HepG2 (cell line): ENCODE data around the gene PLEKHO1. TPM values are rescaled to one million over a fixed set of nuclear protein-coding genes. Genes with fewer than 3 reads are reported as not detected.
A peak's percentile ranks its signal among the peaks of the same experiment; 100 is the strongest.

ENCODE experiments used
- ASH2L ChIP-seq: fragments of 300-600, 200-600 bp; sonication (generic); IDR thresholded peaks from 2 replicates; pipeline ENCODE4 v1.7.0; 2017; ENCODE audit warnings: low read depth, mild to moderate bottlenecking, moderate library complexity, mixed read lengths, low read length; ENCODE audit not compliant: insufficient read length
- ATF6 ChIP-seq: sonication (generic); formaldehyde crosslinking; conservative IDR thresholded peaks from 2 replicates; pipeline ENCODE4 v1.4.0; 2020; ENCODE audit warnings: missing genetic modification reagents
- FOSL2 ChIP-seq: sonication (generic); formaldehyde crosslinking; IDR thresholded peaks from 2 replicates; pipeline ENCODE4 v1.4.0; 2020; ENCODE audit warnings: missing genetic modification reagents
- GABPB1 ChIP-seq: IDR thresholded peaks from 2 replicates; pipeline ENCODE4 v1.6.1; 2016; ENCODE audit warnings: mild to moderate bottlenecking, missing genetic modification reagents, moderate library complexity, missing compliant biosample characterization
- HES4 ChIP-seq: sonication (generic); formaldehyde crosslinking; IDR thresholded peaks from 2 replicates; pipeline ENCODE4 v1.9.0; 2021; ENCODE audit warnings: mild to moderate bottlenecking, missing genetic modification reagents, borderline replicate concordance
- HHEX ChIP-seq: IDR thresholded peaks from 2 replicates; pipeline ENCODE4 v1.6.1; 2016; ENCODE audit warnings: control low read depth
- HNF1A ChIP-seq, 2 experiments: sonication (generic) in 1 of 2; formaldehyde crosslinking in 1 of 2; IDR thresholded peaks; 2 replicates each; pipeline versions ENCODE4 v1.4.0 to v1.6.1; 2016 to 2020; ENCODE audit warnings: borderline replicate concordance in 1 of 2, low read depth in 1 of 2, mild to moderate bottlenecking in 1 of 2, missing genetic modification reagents in 1 of 2
- MBD4 ChIP-seq: IDR thresholded peaks from 2 replicates; pipeline ENCODE4 v1.6.1; 2012; ENCODE audit warnings: low read length, inconsistent platforms, borderline replicate concordance
- PHF21A ChIP-seq: sonication (generic); formaldehyde crosslinking; IDR thresholded peaks from 2 replicates; pipeline ENCODE4 v1.5.0; 2020; ENCODE audit warnings: mild to moderate bottlenecking, missing genetic modification reagents
- PLRG1 ChIP-seq: fragments of 450-650 bp; conservative IDR thresholded peaks from 2 replicates; pipeline ENCODE4 v1.6.1; 2016
- POLR2G ChIP-seq: fragments of 200-400 bp; formaldehyde crosslinking; IDR thresholded peaks from 2 replicates; pipeline ENCODE4 v1.6.1; 2018; ENCODE audit warnings: mild to moderate bottlenecking, low read depth, low read length, moderate library complexity
- RAD51 ChIP-seq: fragments of 450-650 bp; IDR thresholded peaks from 2 replicates; pipeline ENCODE4 v1.6.1; 2016; ENCODE audit warnings: borderline replicate concordance
- SRSF1 ChIP-seq: fragments of 200-400 bp; formaldehyde crosslinking; optimal IDR thresholded peaks from 2 replicates; pipeline ENCODE3; 2017; ENCODE audit warnings: mild to moderate bottlenecking, low read depth, low read length, moderate library complexity
- SYNCRIP ChIP-seq: fragments of 200-400 bp; formaldehyde crosslinking; IDR thresholded peaks from 2 replicates; pipeline ENCODE4 v1.6.1; 2018; ENCODE audit warnings: mild to moderate bottlenecking, low read depth, low read length; ENCODE audit not compliant: insufficient read depth
- TAF1 ChIP-seq: sonication (generic); formaldehyde crosslinking; IDR thresholded peaks from 2 replicates; pipeline ENCODE4 v1.4.0; 2020; ENCODE audit warnings: missing genetic modification reagents
- ZFX ChIP-seq: sonication (generic); formaldehyde crosslinking; IDR thresholded peaks from 2 replicates; pipeline ENCODE4 v1.4.0; 2020; ENCODE audit warnings: mild to moderate bottlenecking, low read depth, missing genetic modification reagents, moderate library complexity
- ZNF503 ChIP-seq: sonication (generic); formaldehyde crosslinking; IDR thresholded peaks from 2 replicates; pipeline ENCODE4 v1.4.0; 2020; ENCODE audit warnings: missing genetic modification reagents
- ZNF564 ChIP-seq: sonication (generic); formaldehyde crosslinking; IDR thresholded peaks from 2 replicates; pipeline ENCODE4 v1.8.1; 2023; ENCODE audit warnings: mild to moderate bottlenecking, missing genetic modification reagents
- ZNF746 ChIP-seq: sonication (generic); formaldehyde crosslinking; IDR thresholded peaks from 2 replicates; pipeline ENCODE4 v1.8.0; 2022; ENCODE audit warnings: mild to moderate bottlenecking, missing genetic modification reagents
- polyA plus RNA-seq, 8 experiments: library from polyadenylated mRNA; depleted of rRNA in 3 of 8; stranded (reverse) in 7 of 8; unstranded in 1 of 8; fragments of >200 nt; fragmentation: Illumina TruSeq in 4 of 8; extraction: Trizol in 4 of 8; gene quantifications; 2 replicates each; pipeline versions ENCODE4 v1.2.1 to v1.2.3, GENCODE V29; 2011 to 2016; ENCODE audit warnings: low read depth in 4 of 8, missing spikeins in 1 of 8, mixed read lengths in 1 of 8; ENCODE audit not compliant: insufficient read depth in 1 of 8
- total RNA-seq, 5 experiments: library from RNA; depleted of rRNA; stranded (reverse); fragments of >200 nt; fragmentation: Illumina TruSeq; extraction: Trizol; gene quantifications; 2 replicates each; pipeline ENCODE4 v1.2.3, GENCODE V29; 2016; ENCODE audit warnings: low read depth in 1 of 5

The PLEKHO1 gene
- total and polyA plus RNA-seq, 2 of the 13 experiments (the other 11 are each of a cell fraction or from before 2014, with no cell fraction given) = 9.8 to 10.1 TPM

- TF ChIP-seq ATF6 (no peak), ZFX (CRISPR knock-in tag) (peak; percentile 38), SYNCRIP (no peak), ZNF746 (CRISPR knock-in tag) (no peak), POLR2G (peak; percentile 69), TAF1 (no peak; the same call in 1 of the 2 replicates), HNF1A (IDR thresholded peaks at IDR 0.05; ENCODE audit: low read depth) (no peak), HNF1A (CRISPR knock-in tag; IDR thresholded peaks at IDR 0.05; ENCODE audit: borderline replicate concordance) (0 out of 2 replicates have a peak, but pooled peaks have one; percentile 25), PLRG1 (no peak), ASH2L (peak; percentile 14), SRSF1 (peak; percentile 58), RAD51 (no peak), FOSL2 (CRISPR knock-in tag) (peak; percentile 42; the same call in 1 of the 2 replicates), GABPB1 (peak; percentile 24; the same call in 1 of the 2 replicates), PHF21A (CRISPR knock-in tag) (peak; percentile 86), HHEX (CRISPR knock-in tag) (no peak), ZNF503 (no peak), HES4 (no peak), MBD4 (no peak), ZNF564 (CRISPR knock-in tag) (no peak)
Observed at GRCh38 chr1:150149271-150150132, at the start of gene PLEKHO1 (continued).
